ENCODE results near the gene PLCB1. TPM values are rescaled to one million over a fixed set of nuclear protein-coding genes. Genes with fewer than 3 reads are reported as not detected.

PLCB1 gene
- total RNA-seq, 2 experiments from 2014 or later = 3.1 to 3.6 TPM

GRCh38 chr20:8471465-8471864 lies 339.4 kb downstream of the PLCB1 start:
- intact Hi-C loops (cut with micrococcal nuclease) = no loop called here
- no peaks in the 10 kb centered on the region for H3K36me3 Mint-ChIP-seq (ENCODE audit: low read depth)
- ChIA-PET POLR2A (no interaction called here), CTCF (no interaction called here)
- no peak overlapping the region for H3K4me3 Mint-ChIP-seq
- DNase-seq = no peak
- H3K27ac Mint-ChIP-seq = no peak overlapping the region
- H3K4me1 Mint-ChIP-seq (ENCODE audit: low read depth) = no peaks in the 10 kb centered on the region
- TF ChIP-seq CTCF (IDR thresholded peaks at IDR 0.05) = no peak
- ATAC-seq = no peak
- H3K9me3 Mint-ChIP-seq = no peaks in the 10 kb centered on the region
- no peaks in the 10 kb centered on the region for H3K27me3 Mint-ChIP-seq

GRCh38 chr20:8473459-8473858 lies 341.4 kb downstream of the PLCB1 start:
- no peak overlapping the region for H3K27ac Mint-ChIP-seq
- no peaks in the 10 kb centered on the region for H3K36me3 Mint-ChIP-seq (ENCODE audit: low read depth)
- no peak overlapping the region for H3K4me3 Mint-ChIP-seq
- no peak for DNase-seq
- H3K9me3 Mint-ChIP-seq = no peaks in the 10 kb centered on the region
- ChIA-PET POLR2A (no interaction called here), CTCF (no interaction called here)
- ATAC-seq = no peak
- no peaks in the 10 kb centered on the region for H3K27me3 Mint-ChIP-seq
- H3K4me1 Mint-ChIP-seq (ENCODE audit: low read depth) = no peaks in the 10 kb centered on the region
- intact Hi-C loops (cut with micrococcal nuclease) = no loop called here
- no peak for TF ChIP-seq CTCF (IDR thresholded peaks at IDR 0.05)

DNA sequence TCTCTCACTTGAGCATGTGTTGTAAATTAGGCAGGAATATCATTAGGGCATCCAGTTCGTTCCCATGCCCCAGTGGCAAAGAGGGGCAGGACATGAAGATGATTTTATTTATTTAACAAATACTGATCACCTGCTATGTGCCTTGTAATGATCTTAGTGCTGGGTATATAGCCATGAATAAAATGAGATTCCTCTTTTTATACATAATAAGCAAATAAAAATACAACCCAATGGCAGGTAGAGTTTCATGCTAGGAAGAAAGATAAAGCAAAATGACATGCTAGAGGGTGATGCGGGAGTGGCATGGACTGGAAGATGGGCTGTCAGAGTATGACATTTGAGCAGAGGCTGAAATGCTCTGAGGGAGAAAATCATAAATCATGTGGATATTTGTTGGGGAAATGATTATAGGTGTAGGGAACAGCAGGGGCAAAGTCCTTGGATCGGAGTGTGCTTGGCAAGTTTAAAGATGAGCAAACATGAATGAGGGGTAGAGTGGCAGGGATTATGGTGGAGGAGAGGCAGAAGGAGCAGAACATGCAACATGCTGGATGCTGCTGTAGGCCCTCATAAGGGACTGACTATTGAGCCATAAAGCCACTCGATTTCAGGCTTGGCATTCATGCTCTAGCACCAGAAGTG lies 342.1 kb downstream of the PLCB1 start:
- no peaks in the 10 kb centered on the region for H3K36me3 Mint-ChIP-seq (ENCODE audit: low read depth)
- intact Hi-C loops (cut with micrococcal nuclease) = no loop called here
- DNase-seq (no peak), ATAC-seq (no peak)
- no peaks in the 10 kb centered on the region for H3K4me1 Mint-ChIP-seq (ENCODE audit: low read depth)
- no peak overlapping the region for H3K27ac Mint-ChIP-seq
- no peak overlapping the region for H3K4me3 Mint-ChIP-seq
- H3K27me3 Mint-ChIP-seq = no peaks in the 10 kb centered on the region
- no peaks in the 10 kb centered on the region for H3K9me3 Mint-ChIP-seq
- TF ChIP-seq CTCF (IDR thresholded peaks at IDR 0.05) = no peak
- CTCF ChIA-PET = no interaction called here
- POLR2A ChIA-PET = no interaction called here

GRCh38 chr20:8476021-8476420 lies 344.0 kb downstream of the PLCB1 start:
- ChIA-PET CTCF (no interaction called here), POLR2A (no interaction called here)
- no peak for TF ChIP-seq CTCF (IDR thresholded peaks at IDR 0.05)
- Mint-ChIP-seq H3K9me3 (no peaks in the 10 kb centered on the region), H3K27me3 (no peaks in the 10 kb centered on the region), H3K36me3 (ENCODE audit: low read depth) (no peaks in the 10 kb centered on the region), H3K27ac (no peak overlapping the region), H3K4me3 (no peak overlapping the region), H3K4me1 (ENCODE audit: low read depth) (no peaks in the 10 kb centered on the region)
- intact Hi-C loops (cut with micrococcal nuclease) = no loop called here
- ATAC-seq = no peak
- no peak for DNase-seq

- DNase-seq (no peak), ATAC-seq (no peak)
- ChIA-PET POLR2A (no interaction called here), CTCF (no interaction called here)
- H3K4me3 Mint-ChIP-seq = no peak overlapping the region
- H3K27me3 Mint-ChIP-seq = no peaks in the 10 kb centered on the region
- H3K27ac Mint-ChIP-seq = no peak overlapping the region
- H3K36me3 Mint-ChIP-seq (ENCODE audit: low read depth) = no peaks in the 10 kb centered on the region
- intact Hi-C loops (cut with micrococcal nuclease) = no loop called here
- no peaks in the 10 kb centered on the region for H3K9me3 Mint-ChIP-seq
- H3K4me1 Mint-ChIP-seq (ENCODE audit: low read depth) = no peaks in the 10 kb centered on the region
- TF ChIP-seq CTCF (IDR thresholded peaks at IDR 0.05) = no peak
Observed at GRCh38 chr20:8480597-8480996, 348.5 kb downstream of the PLCB1 start.
